Activated B cell treated with CpG ODN at 0.5 μM for 24 hours (primary cell): ENCODE results near the gene KCNQ1. TPM values are rescaled to one million over a fixed set of nuclear protein-coding genes. Genes with fewer than 3 reads are reported as not detected.

ENCODE experiments used
- ATAC-seq: fragments of 200-7000 bp; cut with Tn5 transposase; one replicate; pipeline ENCODE4 v1.10.0; 2021; ENCODE audit warnings: low read depth, mild to moderate bottlenecking, moderate library complexity
- CTCF ChIA-PET: fragments of 350-600 bp; sonication (Branson Sonifier 250); formaldehyde crosslinking; loops from one replicate; lab custom pipeline; 2021; ENCODE audit warnings: antibody characterized with exemption; lab: Charles Lee
- POLR2A ChIA-PET: fragments of 350-600 bp; sonication (Branson Sonifier 250); formaldehyde crosslinking; loops from one replicate; lab custom pipeline; 2021; ENCODE audit warnings: antibody characterized with exemption; lab: Charles Lee
- DNase-seq: peaks from one replicate; pipeline ENCODE4 v3.0.0; 2022
- H3K27ac Mint-ChIP-seq: one replicate; pipeline ENCODE4 v1.8.0; 2020; ENCODE audit warnings: mixed read lengths
- H3K27me3 Mint-ChIP-seq: one replicate; pipeline ENCODE4 v1.8.0; 2021; ENCODE audit warnings: mixed read lengths
- H3K36me3 Mint-ChIP-seq: one replicate; pipeline ENCODE4 v1.8.0; 2021; ENCODE audit warnings: low read depth, mixed read lengths
- H3K4me1 Mint-ChIP-seq: one replicate; pipeline ENCODE4 v1.8.0; 2021; ENCODE audit warnings: mixed read lengths
- H3K4me3 Mint-ChIP-seq: one replicate; pipeline ENCODE4 v1.8.0; 2020; ENCODE audit warnings: mild to moderate bottlenecking, mixed read lengths
- H3K9me3 Mint-ChIP-seq: one replicate; pipeline ENCODE4 v1.8.0; 2020; ENCODE audit warnings: mixed read lengths
- CTCF ChIP-seq: fragments of 200-600 bp; IDR thresholded peaks from one replicate; pipeline ENCODE4 v1.8.0; 2022; ENCODE audit warnings: antibody characterized with exemption, mild to moderate bottlenecking
- intact Hi-C: fragments of 100-400 bp; cut with micrococcal nuclease; formaldehyde crosslinking; loops from one replicate; pipeline ENCODE4 v1.15.1; 2024
- total RNA-seq: library from RNA; stranded (reverse); gene quantifications from 2 replicates; pipeline ENCODE4 v1.2.3, GENCODE V29; 2022

The KCNQ1 gene
- total RNA-seq, 1 donor from 2014 or later, result 6.5 TPM

GRCh38 chr11:2641623-2642022, 196.8 kb downstream of the KCNQ1 start:
- no peak for TF ChIP-seq CTCF
- peaks cover 61% of the 10 kb centered on the region for H3K9me3 Mint-ChIP-seq
- CTCF ChIA-PET, result no interaction called here
- H3K27ac Mint-ChIP-seq, result no peak overlapping the region
- POLR2A ChIA-PET, result no interaction called here
- ATAC-seq, result no peak
- intact Hi-C loops, result no loop called here
- H3K4me3 Mint-ChIP-seq, result no peak overlapping the region
- peaks cover 76% of the 10 kb centered on the region for H3K36me3 Mint-ChIP-seq
- DNase-seq, result no peak
- H3K4me1 Mint-ChIP-seq, result no peaks in the 10 kb centered on the region
- no peaks in the 10 kb centered on the region for H3K27me3 Mint-ChIP-seq

DNA sequence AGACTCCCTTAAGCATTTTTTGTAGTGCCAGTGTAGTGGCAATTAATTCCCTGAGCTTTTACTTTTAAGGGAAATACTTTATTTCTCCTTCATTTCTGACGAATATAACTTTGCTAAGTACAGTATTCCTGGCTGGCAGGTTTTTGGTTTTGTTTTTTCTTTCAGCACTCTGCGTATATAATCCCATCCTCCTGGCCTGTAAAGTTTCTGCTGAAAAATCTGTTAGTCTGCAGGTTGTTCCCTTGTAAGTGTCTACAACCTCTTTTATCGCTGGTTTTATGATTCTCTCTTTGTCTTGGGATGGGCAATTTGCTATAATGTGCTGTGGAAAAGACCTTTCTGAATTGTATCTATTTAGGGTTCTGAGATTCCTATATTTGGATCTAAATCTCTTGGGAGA, 198.9 kb downstream of the KCNQ1 start:
- peaks cover 60% of the 10 kb centered on the region for H3K9me3 Mint-ChIP-seq
- H3K36me3 Mint-ChIP-seq, result peaks cover 78% of the 10 kb centered on the region
- no peak for ATAC-seq
- POLR2A ChIA-PET, result no interaction called here
- H3K27ac Mint-ChIP-seq, result no peak overlapping the region
- no peaks in the 10 kb centered on the region for H3K4me1 Mint-ChIP-seq
- no peak for DNase-seq
- no peak overlapping the region for H3K4me3 Mint-ChIP-seq
- H3K27me3 Mint-ChIP-seq, result no peaks in the 10 kb centered on the region
- no peak for TF ChIP-seq CTCF
- intact Hi-C loops, result no loop called here
- CTCF ChIA-PET, result no interaction called here

- Mint-ChIP-seq H3K27me3 (no peaks in the 10 kb centered on the region), H3K4me1 (no peaks in the 10 kb centered on the region), H3K4me3 (no peak overlapping the region), H3K27ac (no peak overlapping the region), H3K36me3 (peaks cover 70% of the 10 kb centered on the region), H3K9me3 (peaks cover 62% of the 10 kb centered on the region)
- no peak for TF ChIP-seq CTCF
- POLR2A ChIA-PET, result no interaction called here
- DNase-seq, result no peak
- CTCF ChIA-PET, result no interaction called here
- ATAC-seq, result no peak
- intact Hi-C loops, result no loop called here
These were observed 200.3 kb downstream of the KCNQ1 start for GRCh38 chr11:2644844-2645778.

- no peak for DNase-seq
- POLR2A ChIA-PET, result no interaction called here
- Mint-ChIP-seq H3K4me3 (no peak overlapping the region), H3K27me3 (no peaks in the 10 kb centered on the region), H3K4me1 (no peaks in the 10 kb centered on the region), H3K9me3 (peaks cover 61% of the 10 kb centered on the region), H3K27ac (no peak overlapping the region), H3K36me3 (peaks cover 70% of the 10 kb centered on the region)
- CTCF ChIA-PET, result no interaction called here
- TF ChIP-seq CTCF, result no peak
- intact Hi-C loops, result no loop called here
- ATAC-seq, result no peak
These were observed 200.9 kb downstream of the KCNQ1 start for GRCh38 chr11:2645779-2646118.

DNA sequence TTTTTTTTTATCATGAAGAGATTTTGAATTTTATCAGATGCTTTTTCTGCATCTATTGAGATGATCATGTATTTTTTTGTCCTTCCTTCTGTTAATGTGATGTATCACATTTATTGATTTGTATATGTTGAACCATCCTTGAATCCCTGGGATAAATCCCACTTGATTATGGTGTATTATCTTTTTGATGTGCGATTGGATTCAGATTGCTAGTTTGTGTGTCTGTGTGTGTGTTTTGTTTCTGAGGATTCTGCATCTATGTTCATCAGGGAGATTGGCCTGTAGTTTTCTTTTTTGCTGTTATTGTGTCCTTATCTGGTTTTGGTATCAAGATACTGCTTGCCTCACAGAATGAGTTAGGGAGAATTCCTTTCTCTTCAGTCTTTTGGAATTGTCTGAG, 202.4 kb downstream of the KCNQ1 start:
- no peak overlapping the region for H3K27ac Mint-ChIP-seq

More for the DNA sequence above, 202.4 kb downstream of the KCNQ1 start:
- intact Hi-C loops, result no loop called here
- Mint-ChIP-seq H3K36me3 (peaks cover 61% of the 10 kb centered on the region), H3K27me3 (no peaks in the 10 kb centered on the region), H3K4me3 (no peak overlapping the region), H3K4me1 (no peaks in the 10 kb centered on the region), H3K9me3 (peaks cover 50% of the 10 kb centered on the region)
- DNase-seq (no peak), ATAC-seq (no peak)
- CTCF ChIA-PET, result no interaction called here
- TF ChIP-seq CTCF, result no peak
- POLR2A ChIA-PET, result no interaction called here
